HL-60 (cell line): ENCODE results near the gene PLK1.
A peak's percentile ranks its signal among the peaks of the same experiment; 100 is the strongest.

ENCODE experiments used
- DNase-seq, 2 experiments: peaks; one replicate each; pipeline ENCODE4 v3.0.0-alpha.2; 2010 to 2020; ENCODE audit warnings: low read depth in 1 of 2, low spot score in 1 of 2
- H3K27ac ChIP-seq: fragments of 250-450 bp; sonication (Bioruptor Pico); replicated peaks from 2 replicates; pipeline ENCODE4 v1.5.1; 2020; ENCODE audit warnings: mild to moderate bottlenecking, moderate library complexity
- H3K27me3 ChIP-seq: fragments of 250-450 bp; sonication (Bioruptor Pico); 2 replicates; pipeline ENCODE4 v1.5.1; 2021; ENCODE audit warnings: mild to moderate bottlenecking, moderate library complexity; ENCODE audit not compliant: insufficient read depth, poor library complexity, severe bottlenecking
- H3K4me3 ChIP-seq: replicated peaks from 2 replicates; pipeline ENCODE4 v1.5.1; 2011; ENCODE audit warnings: mild to moderate bottlenecking, control low read depth, low read length; ENCODE audit not compliant: insufficient read depth
- CTCF ChIP-seq: IDR thresholded peaks from one replicate; pipeline ENCODE4 v1.5.1; 2011; ENCODE audit warnings: low read length, control low read depth, inconsistent platforms; ENCODE audit not compliant: insufficient read depth
- GABPA ChIP-seq: IDR thresholded peaks from 2 replicates; pipeline ENCODE4 v1.6.1; 2012; ENCODE audit warnings: low read depth
- POLR2AphosphoS5 ChIP-seq: IDR thresholded peaks from 2 replicates; pipeline ENCODE4 v1.6.1; 2012; ENCODE audit warnings: low read depth
- SPI1 ChIP-seq: IDR thresholded peaks from 2 replicates; pipeline ENCODE4 v1.6.1; 2012; ENCODE audit warnings: low read depth, mild to moderate bottlenecking, borderline replicate concordance
- TF ChIP-seq, protein P1 (sequence below): IDR thresholded peaks from 2 replicates; pipeline ENCODE4 v1.6.1; 2012; ENCODE audit warnings: low read depth; ENCODE audit not compliant: insufficient replicate concordance

PLK1 gene

GRCh38 chr16:23726710-23727109 is 48.0 kb downstream of the PLK1 start:
- Histone ChIP-seq H3K27me3 (no peaks in the 10 kb centered on the region), H3K4me3 (no peak overlapping the region), H3K27ac (no peak overlapping the region)
- no peak for TF ChIP-seq POLR2AphosphoS5
- TF ChIP-seq CTCF = no peak
- TF ChIP-seq, protein P1, sequence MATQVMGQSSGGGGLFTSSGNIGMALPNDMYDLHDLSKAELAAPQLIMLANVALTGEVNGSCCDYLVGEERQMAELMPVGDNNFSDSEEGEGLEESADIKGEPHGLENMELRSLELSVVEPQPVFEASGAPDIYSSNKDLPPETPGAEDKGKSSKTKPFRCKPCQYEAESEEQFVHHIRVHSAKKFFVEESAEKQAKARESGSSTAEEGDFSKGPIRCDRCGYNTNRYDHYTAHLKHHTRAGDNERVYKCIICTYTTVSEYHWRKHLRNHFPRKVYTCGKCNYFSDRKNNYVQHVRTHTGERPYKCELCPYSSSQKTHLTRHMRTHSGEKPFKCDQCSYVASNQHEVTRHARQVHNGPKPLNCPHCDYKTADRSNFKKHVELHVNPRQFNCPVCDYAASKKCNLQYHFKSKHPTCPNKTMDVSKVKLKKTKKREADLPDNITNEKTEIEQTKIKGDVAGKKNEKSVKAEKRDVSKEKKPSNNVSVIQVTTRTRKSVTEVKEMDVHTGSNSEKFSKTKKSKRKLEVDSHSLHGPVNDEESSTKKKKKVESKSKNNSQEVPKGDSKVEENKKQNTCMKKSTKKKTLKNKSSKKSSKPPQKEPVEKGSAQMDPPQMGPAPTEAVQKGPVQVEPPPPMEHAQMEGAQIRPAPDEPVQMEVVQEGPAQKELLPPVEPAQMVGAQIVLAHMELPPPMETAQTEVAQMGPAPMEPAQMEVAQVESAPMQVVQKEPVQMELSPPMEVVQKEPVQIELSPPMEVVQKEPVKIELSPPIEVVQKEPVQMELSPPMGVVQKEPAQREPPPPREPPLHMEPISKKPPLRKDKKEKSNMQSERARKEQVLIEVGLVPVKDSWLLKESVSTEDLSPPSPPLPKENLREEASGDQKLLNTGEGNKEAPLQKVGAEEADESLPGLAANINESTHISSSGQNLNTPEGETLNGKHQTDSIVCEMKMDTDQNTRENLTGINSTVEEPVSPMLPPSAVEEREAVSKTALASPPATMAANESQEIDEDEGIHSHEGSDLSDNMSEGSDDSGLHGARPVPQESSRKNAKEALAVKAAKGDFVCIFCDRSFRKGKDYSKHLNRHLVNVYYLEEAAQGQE = no peak
- TF ChIP-seq GABPA = no peak
- no peak for TF ChIP-seq SPI1
- no peak for DNase-seq

GRCh38 chr16:23728112-23728477 is 49.4 kb downstream of the PLK1 start:
- Histone ChIP-seq H3K4me3 (no peak overlapping the region), H3K27ac (no peak overlapping the region), H3K27me3 (no peaks in the 10 kb centered on the region)
- TF ChIP-seq GABPA (no peak), SPI1 (no peak), CTCF (no peak), POLR2AphosphoS5 (no peak)
- TF ChIP-seq, protein P1 = no peak
- DNase-seq = no peak

- H3K4me3 ChIP-seq = no peak overlapping the region
Measured at GRCh38 chr16:23729503-23730424, 51.1 kb downstream of the PLK1 start.

More at GRCh38 chr16:23729503-23730424, 51.1 kb downstream of the PLK1 start:
- Histone ChIP-seq H3K27ac (no peak overlapping the region), H3K27me3 (no peaks in the 10 kb centered on the region)
- TF ChIP-seq, protein P1 = no peak
- no peak for TF ChIP-seq SPI1
- TF ChIP-seq CTCF = no peak
- no peak for TF ChIP-seq POLR2AphosphoS5
- no peak for TF ChIP-seq GABPA
- peak in 1 of 2 experiments; percentile 54 for DNase-seq
